Heart left ventricle (tissue), 13 donors: ENCODE data around the gene PARP3.

Experiments
- CTCF ChIP-seq, 12 donors: fragments of 200-600 bp; sonication (generic) in 4 of 12; IDR thresholded peaks; one replicate each; pipeline versions ENCODE4 v1.5.0 to v1.8.0; 2018 to 2022; ENCODE audit warnings: antibody characterized with exemption in 12 of 12, mild to moderate bottlenecking in 5 of 12
- POLR2A ChIP-seq, 2 donors: fragments of 450-650 bp; IDR thresholded peaks; one replicate each; pipeline ENCODE4 v1.6.1; 2017; ENCODE audit warnings: antibody characterized with exemption in 2 of 2, mild to moderate bottlenecking in 2 of 2, moderate library complexity in 2 of 2
- donor health status: ischemic (EF 13 %, LVEDD 7.1; RV severe dilation, severe dysfunction).
- donor health status: DM: no; HTN: yes; CAD: no.
- donor health status: DM: no; HTN: no; CAD: no.
- donor health status: ischemic (EF 25% LVEDD 6.9; RV normal size, moderate dysfunction).
- donor health status: ischemic (EF 25% LVEDD 5.7; RV mildly dilated, moderate dysfunction).
- donor health status: ischemic (EF 35%, LVEDD 5.7; RV mildly dilated, moderate dysfunction).
- donor health status: nonischemic (EF 11% LVEDD 7.7; RV severe dilation, severe dysfunction).
- donor health status: DM: yes; HTN: yes; CAD: no.
- donor health status: PGD.
- donor health status: ischemic (EF 29% LVEDD 5.4; RV normal size, mild dysfunction).
- donor health status: nonischemic (EF 23%, LVEDD 6.1; RV moderate dilation, normal function).

- no peak for TF ChIP-seq CTCF (IDR thresholded peaks at IDR 0.05)
- TF ChIP-seq POLR2A (IDR thresholded peaks at IDR 0.05), result no peak
These were observed 45.4 kb upstream of the PARP3 start for GRCh38 chr3:51896607-51897305.
